ENCODE data around the gene TCEA2. TPM values are rescaled to one million over a fixed set of nuclear protein-coding genes. Genes with fewer than 3 reads are reported as not detected.

The TCEA2 gene
- total and polyA plus RNA-seq, 2 of the 13 experiments (the other 11 are each of a cell fraction or from before 2014, with no cell fraction given), result 28.1 to 33.7 TPM

DNA sequence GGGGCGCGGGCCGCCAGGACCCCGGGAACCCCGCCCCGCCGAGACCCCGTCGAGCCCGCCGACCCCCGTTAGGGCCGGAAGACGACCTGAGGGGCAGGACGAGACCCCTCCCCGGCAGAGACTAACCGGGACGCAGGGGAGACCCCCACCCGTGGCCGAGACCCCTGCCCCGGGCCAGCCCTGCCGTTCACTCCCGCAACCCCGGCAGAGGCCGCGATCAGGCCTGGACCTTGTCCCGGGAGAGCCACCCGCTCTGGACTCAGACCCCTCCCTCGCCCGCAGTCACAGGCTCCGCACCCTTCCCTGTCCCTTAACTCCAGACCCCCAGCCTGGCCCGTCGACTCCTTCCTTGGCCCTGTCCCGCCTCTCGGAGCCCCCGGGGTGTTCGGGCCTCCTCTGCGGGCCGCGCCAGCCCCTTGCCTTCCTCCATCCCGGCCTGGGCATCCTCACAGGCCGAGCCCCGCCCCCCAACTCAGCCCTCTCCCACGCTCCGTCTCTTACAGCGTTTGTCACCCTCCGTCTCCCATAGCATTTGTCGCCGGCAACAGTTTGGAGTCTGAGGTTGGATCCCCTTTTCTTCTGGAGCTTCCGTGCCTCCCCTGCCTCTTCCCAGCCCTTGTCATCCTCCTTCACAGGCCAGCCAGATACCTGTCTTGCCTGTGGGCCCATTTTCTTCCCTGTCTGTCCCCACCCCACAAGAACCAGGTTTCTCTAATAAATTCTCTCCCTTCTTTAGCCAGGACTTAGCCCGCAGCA lies 569 bp downstream of the TCEA2 start (continued):
- TF ChIP-seq ZSCAN12 (CRISPR knock-in tag; IDR thresholded peaks at IDR 0.05) (peak; percentile 15; the same call in 1 of the 2 replicates), ZNF354B (CRISPR knock-in tag; IDR thresholded peaks at IDR 0.05) (0 out of 2 replicates have a peak, but pooled peaks have one; percentile 63), ZNF275 (CRISPR knock-in tag; IDR thresholded peaks at IDR 0.05; ENCODE audit: borderline replicate concordance) (peak; percentile 29; the same call in 1 of the 2 replicates), KDM2A (CRISPR knock-in tag; IDR thresholded peaks at IDR 0.05; ENCODE audit: borderline replicate concordance, low read depth) (peak; percentile 69; the same call in 1 of the 2 replicates), ZHX2 (IDR thresholded peaks at IDR 0.05; ENCODE audit: low read depth) (no peak), ZHX2 (CRISPR knock-in tag; IDR thresholded peaks at IDR 0.05; ENCODE audit: borderline replicate concordance) (no peak), HOXA9 (CRISPR knock-in tag; IDR thresholded peaks at IDR 0.05; ENCODE audit: borderline replicate concordance) (0 out of 2 replicates have a peak, but pooled peaks have one; percentile 17), MEF2D (CRISPR knock-in tag; IDR thresholded peaks at IDR 0.05) (0 out of 2 replicates have a peak, but pooled peaks have one; percentile 16), PCBP1 (IDR thresholded peaks at IDR 0.05; ENCODE audit: borderline replicate concordance, low read depth, low read length) (peak; percentile 84; the same call in 1 of the 2 replicates), HDAC1 (CRISPR knock-in tag; IDR thresholded peaks at IDR 0.05) (peak; percentile 9; the same call in 1 of the 2 replicates), LCORL (IDR thresholded peaks at IDR 0.05) (no peak), LCORL (CRISPR knock-in tag; IDR thresholded peaks at IDR 0.05) (peak; percentile 61; the same call in 1 of the 2 replicates), MAFG (CRISPR knock-in tag; IDR thresholded peaks at IDR 0.05) (peak; percentile 58; the same call in 1 of the 2 replicates), ESRRA (CRISPR knock-in tag; IDR thresholded peaks at IDR 0.05; ENCODE audit: low read depth) (0 out of 2 replicates have a peak, but pooled peaks have one; percentile 6), DRAP1 (CRISPR knock-in tag; IDR thresholded peaks at IDR 0.05) (peak; percentile 20; the same call in 1 of the 2 replicates), PATZ1 (CRISPR knock-in tag; IDR thresholded peaks at IDR 0.05) (peak; percentile 43; the same call in 1 of the 2 replicates)
- TF ChIP-seq, protein P1, sequence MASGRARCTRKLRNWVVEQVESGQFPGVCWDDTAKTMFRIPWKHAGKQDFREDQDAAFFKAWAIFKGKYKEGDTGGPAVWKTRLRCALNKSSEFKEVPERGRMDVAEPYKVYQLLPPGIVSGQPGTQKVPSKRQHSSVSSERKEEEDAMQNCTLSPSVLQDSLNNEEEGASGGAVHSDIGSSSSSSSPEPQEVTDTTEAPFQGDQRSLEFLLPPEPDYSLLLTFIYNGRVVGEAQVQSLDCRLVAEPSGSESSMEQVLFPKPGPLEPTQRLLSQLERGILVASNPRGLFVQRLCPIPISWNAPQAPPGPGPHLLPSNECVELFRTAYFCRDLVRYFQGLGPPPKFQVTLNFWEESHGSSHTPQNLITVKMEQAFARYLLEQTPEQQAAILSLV (CRISPR knock-in tag; IDR thresholded peaks at IDR 0.05; ENCODE audit: borderline replicate concordance), result peak; percentile 62; the same call in 1 of the 2 replicates
